ENCODE data around the gene PACRG. TPM values are rescaled to one million over a fixed set of nuclear protein-coding genes. Genes with fewer than 3 reads are reported as not detected.
"Not testable (repeated sequence)": the region's sequence is repeated elsewhere in the genome, so short reads cannot be mapped to it uniquely, and the experiment has no call there.

The PACRG gene
- total RNA-seq, 1 experiment from 2014 or later = not detected

GRCh38 chr6:162973980-162974379 lies 246.2 kb downstream of the PACRG start:
- H3K27ac ChIP-seq = no peak overlapping the region
- no peaks in the 10 kb centered on the region for H3K27me3 ChIP-seq
- no peaks in the 10 kb centered on the region for H3K4me1 ChIP-seq
- DNase-seq = peak in 1 of 2 experiments; percentile 27
- no peaks in the 10 kb centered on the region for H3K36me3 ChIP-seq
- no peaks in the 10 kb centered on the region for H3K9me3 ChIP-seq (replicated peaks)
- no peak overlapping the region for H3K4me3 ChIP-seq

GRCh38 chr6:162974685-162975084 lies 246.9 kb downstream of the PACRG start:
- no peaks in the 10 kb centered on the region for H3K4me1 ChIP-seq
- H3K27ac ChIP-seq = no peak overlapping the region
- H3K9me3 ChIP-seq (replicated peaks) = no peaks in the 10 kb centered on the region
- H3K36me3 ChIP-seq = no peaks in the 10 kb centered on the region
- no peak overlapping the region for H3K4me3 ChIP-seq
- no peak for DNase-seq
- no peaks in the 10 kb centered on the region for H3K27me3 ChIP-seq

- H3K9me3 ChIP-seq (replicated peaks) = no peaks in the 10 kb centered on the region
- H3K27ac ChIP-seq = no peak overlapping the region
- no peaks in the 10 kb centered on the region for H3K36me3 ChIP-seq
- H3K4me1 ChIP-seq = no peaks in the 10 kb centered on the region
- no peaks in the 10 kb centered on the region for H3K27me3 ChIP-seq
- peak in 1 of 2 experiments; percentile 53 for DNase-seq
- no peak overlapping the region; the same call in 1 of the 2 replicates for H3K4me3 ChIP-seq
These were observed 248.4 kb downstream of the PACRG start for GRCh38 chr6:162976141-162976540.

GRCh38 chr6:162983234-162983633 lies 255.5 kb downstream of the PACRG start:
- not testable (repeated sequence) for H3K4me1 ChIP-seq, DNase-seq, H3K36me3 ChIP-seq

GRCh38 chr6:162998777-162999176 lies 271.0 kb downstream of the PACRG start:
- H3K27me3 ChIP-seq = 0 out of 2 replicates have a peak, but pooled peaks cover 3% of the 10 kb centered on the region
- H3K9me3 ChIP-seq (replicated peaks) = no peaks in the 10 kb centered on the region
- DNase-seq = no peak
- H3K4me3 ChIP-seq = no peak overlapping the region
- H3K27ac ChIP-seq = no peak overlapping the region
- no peaks in the 10 kb centered on the region for H3K36me3 ChIP-seq
- no peaks in the 10 kb centered on the region for H3K4me1 ChIP-seq

More at GRCh38 chr6:162983234-162983633, 255.5 kb downstream of the PACRG start:
- not testable (repeated sequence) for H3K9me3 ChIP-seq (replicated peaks); H3K27ac ChIP-seq; H3K27me3 ChIP-seq; H3K4me3 ChIP-seq

GRCh38 chr6:162999575-163000285 lies 272.0 kb downstream of the PACRG start:
- H3K27ac ChIP-seq = no peak overlapping the region

GRCh38 chr6:163001330-163001729 lies 273.6 kb downstream of the PACRG start:
- H3K4me3 ChIP-seq = no peak overlapping the region
- H3K9me3 ChIP-seq (replicated peaks) = no peaks in the 10 kb centered on the region
- H3K4me1 ChIP-seq = no peaks in the 10 kb centered on the region
- H3K27me3 ChIP-seq = 0 out of 2 replicates have a peak, but pooled peaks cover 3% of the 10 kb centered on the region
- no peak for DNase-seq
- H3K36me3 ChIP-seq = no peaks in the 10 kb centered on the region
- H3K27ac ChIP-seq = no peak overlapping the region

More at GRCh38 chr6:162999575-163000285, 272.0 kb downstream of the PACRG start:
- no peaks in the 10 kb centered on the region for H3K9me3 ChIP-seq (replicated peaks)
- H3K4me3 ChIP-seq = no peak overlapping the region
- 0 out of 2 replicates have a peak, but pooled peaks cover 3% of the 10 kb centered on the region for H3K27me3 ChIP-seq
- no peak for DNase-seq
- no peaks in the 10 kb centered on the region for H3K36me3 ChIP-seq
- H3K4me1 ChIP-seq = no peaks in the 10 kb centered on the region

- Histone ChIP-seq H3K4me1 (no peaks in the 10 kb centered on the region), H3K4me3 (no peak overlapping the region), H3K27me3 (no peaks in the 10 kb centered on the region), H3K27ac (no peak overlapping the region), H3K36me3 (no peaks in the 10 kb centered on the region), H3K9me3 (replicated peaks) (no peaks in the 10 kb centered on the region)
- no peak for DNase-seq
These were observed 280.4 kb downstream of the PACRG start for GRCh38 chr6:163008186-163008585.

GRCh38 chr6:163008626-163009025 lies 280.9 kb downstream of the PACRG start:
- H3K27me3 ChIP-seq = no peaks in the 10 kb centered on the region
- DNase-seq = no peak

GRCh38 chr6:163010145-163010544 lies 282.4 kb downstream of the PACRG start:
- no peaks in the 10 kb centered on the region for H3K4me1 ChIP-seq
- H3K36me3 ChIP-seq = no peaks in the 10 kb centered on the region
- no peak overlapping the region for H3K4me3 ChIP-seq
- H3K27ac ChIP-seq = no peak overlapping the region
- no peaks in the 10 kb centered on the region for H3K9me3 ChIP-seq (replicated peaks)
- no peaks in the 10 kb centered on the region for H3K27me3 ChIP-seq
- no peak for DNase-seq

More at GRCh38 chr6:163008626-163009025, 280.9 kb downstream of the PACRG start:
- no peak overlapping the region for H3K4me3 ChIP-seq
- H3K36me3 ChIP-seq = no peaks in the 10 kb centered on the region
- H3K27ac ChIP-seq = no peak overlapping the region
- H3K4me1 ChIP-seq = no peaks in the 10 kb centered on the region
- no peaks in the 10 kb centered on the region for H3K9me3 ChIP-seq (replicated peaks)

GRCh38 chr6:163014736-163015135 lies 287.0 kb downstream of the PACRG start:
- no peak overlapping the region for H3K27ac ChIP-seq
- no peaks in the 10 kb centered on the region for H3K9me3 ChIP-seq (replicated peaks)
- no peaks in the 10 kb centered on the region for H3K36me3 ChIP-seq
- no peaks in the 10 kb centered on the region for H3K27me3 ChIP-seq
- no peak overlapping the region for H3K4me3 ChIP-seq
- no peaks in the 10 kb centered on the region for H3K4me1 ChIP-seq
- no peak for DNase-seq

- DNase-seq = no peak
- Histone ChIP-seq H3K4me1 (no peaks in the 10 kb centered on the region), H3K9me3 (replicated peaks) (no peaks in the 10 kb centered on the region), H3K27me3 (no peaks in the 10 kb centered on the region), H3K36me3 (no peaks in the 10 kb centered on the region), H3K27ac (no peak overlapping the region), H3K4me3 (no peak overlapping the region)
These were observed 290.0 kb downstream of the PACRG start for GRCh38 chr6:163017801-163018200.

GRCh38 chr6:163019926-163020325 lies 292.2 kb downstream of the PACRG start:
- H3K27me3 ChIP-seq = no peaks in the 10 kb centered on the region
- H3K27ac ChIP-seq = no peak overlapping the region
- H3K4me1 ChIP-seq = no peaks in the 10 kb centered on the region
- no peak for DNase-seq
- 0 out of 2 replicates have a peak, but pooled peaks cover 4% of the 10 kb centered on the region for H3K9me3 ChIP-seq (replicated peaks)
- H3K4me3 ChIP-seq = no peak overlapping the region
- H3K36me3 ChIP-seq = no peaks in the 10 kb centered on the region

- no peak for DNase-seq
- Histone ChIP-seq H3K36me3 (no peaks in the 10 kb centered on the region), H3K4me1 (no peaks in the 10 kb centered on the region), H3K9me3 (replicated peaks) (0 out of 2 replicates have a peak, but pooled peaks cover 4% of the 10 kb centered on the region), H3K27ac (no peak overlapping the region), H3K4me3 (no peak overlapping the region), H3K27me3 (no peaks in the 10 kb centered on the region)
These were observed 293.3 kb downstream of the PACRG start for GRCh38 chr6:163021054-163021453.

GRCh38 chr6:163023700-163024099 lies 295.9 kb downstream of the PACRG start:
- H3K36me3 ChIP-seq = no peaks in the 10 kb centered on the region
- no peaks in the 10 kb centered on the region for H3K4me1 ChIP-seq
- H3K27me3 ChIP-seq = no peaks in the 10 kb centered on the region
- 0 out of 2 replicates have a peak, but pooled peaks cover 4% of the 10 kb centered on the region for H3K9me3 ChIP-seq (replicated peaks)
- H3K27ac ChIP-seq = no peak overlapping the region
- no peak for DNase-seq
- no peak overlapping the region for H3K4me3 ChIP-seq

- Histone ChIP-seq H3K9me3 (replicated peaks) (0 out of 2 replicates have a peak, but pooled peaks cover 4% of the 10 kb centered on the region), H3K27me3 (no peaks in the 10 kb centered on the region), H3K4me3 (no peak overlapping the region), H3K4me1 (no peaks in the 10 kb centered on the region), H3K27ac (no peak overlapping the region), H3K36me3 (no peaks in the 10 kb centered on the region)
- DNase-seq = no peak
These were observed 299.1 kb downstream of the PACRG start for GRCh38 chr6:163026893-163027292.
